Measurements from ENCODE around the gene VPS37B.

DNA sequence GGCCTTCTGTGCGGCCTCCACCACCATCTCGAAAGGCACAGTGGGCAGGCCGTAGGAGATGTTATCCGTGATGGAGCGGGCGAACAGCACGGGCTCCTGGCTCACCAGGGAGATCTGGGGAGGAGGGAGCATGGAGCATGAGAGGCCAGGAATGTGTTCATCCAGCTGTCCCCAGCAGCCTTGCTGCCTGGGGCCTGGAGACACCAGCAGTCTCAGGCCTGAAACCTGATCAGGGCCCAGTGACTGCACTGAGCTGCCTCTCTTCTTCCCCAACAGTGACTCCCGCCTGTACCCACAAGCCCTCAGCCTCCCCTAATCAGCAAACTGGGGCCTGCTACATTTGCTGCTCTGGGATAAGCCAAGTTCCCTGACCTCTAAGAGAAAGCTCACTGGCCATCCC, 39.4 kb upstream of the VPS37B start:
- TF ChIP-seq POLR2A (IDR thresholded peaks at IDR 0.05; ENCODE audit: low read depth, low read length) (no peak), SPI1 (IDR thresholded peaks at IDR 0.05; ENCODE audit: low read depth, low read length) (no peak), POLR2AphosphoS5 (IDR thresholded peaks at IDR 0.05; ENCODE audit: low read depth, low read length) (no peak), TAF1 (IDR thresholded peaks at IDR 0.05; ENCODE audit: low read depth, low read length) (no peak), POU2F2 (IDR thresholded peaks at IDR 0.05; ENCODE audit: low read depth, low read length) (no peak)

Data from GM12891 (cell line).